Cardiac muscle cell (in vitro differentiated cells and primary cell): ENCODE measurements around the gene PTPRD. TPM values are rescaled to one million over a fixed set of nuclear protein-coding genes. Genes with fewer than 3 reads are reported as not detected.

Source experiments
- DNase-seq, 2 donors: peaks; one replicate each; pipeline versions ENCODE4 v3.0.0 to v3.0.0-alpha.2; 2010 to 2017; ENCODE audit warnings: low read depth in 1 of 2, low spot score in 1 of 2
- H3K27ac ChIP-seq: fragments of 200-600 bp; sonication (generic); 2 replicates; pipeline ENCODE4 v1.5.1; 2016
- H3K27me3 ChIP-seq: fragments of 200-600 bp; sonication (generic); 2 replicates; pipeline ENCODE4 v1.6.0; 2016; ENCODE audit warnings: control low read depth
- H3K36me3 ChIP-seq: fragments of 200-600 bp; sonication (generic); 2 replicates; pipeline ENCODE4 v1.5.1; 2016; ENCODE audit warnings: control low read depth
- H3K4me1 ChIP-seq: fragments of 200-600 bp; sonication (generic); 2 replicates; pipeline ENCODE4 v1.8.1; 2017; ENCODE audit warnings: low read depth, mild to moderate bottlenecking, mixed run types
- H3K4me3 ChIP-seq: fragments of 200-600 bp; sonication (generic); 2 replicates; pipeline ENCODE4 v1.5.1; 2016; ENCODE audit warnings: mild to moderate bottlenecking
- H3K9me3 ChIP-seq: fragments of 200-600 bp; sonication (generic); 2 replicates; pipeline ENCODE4 v1.5.1; 2017; ENCODE audit warnings: low read depth, mild to moderate bottlenecking, control low read depth
- CTCF ChIP-seq: IDR thresholded peaks from 2 replicates; pipeline ENCODE4 v1.5.1; 2012; ENCODE audit warnings: low read depth, mild to moderate bottlenecking, low read length
- polyA plus RNA-seq: library from polyadenylated mRNA; unstranded; fragments of >200 nt; fragmentation: Nextera tagmentation; extraction: Ambion mirVana; gene quantifications from 2 replicates; pipeline ENCODE4 v1.2.1, GENCODE V29; 2016
- total RNA-seq: library from RNA; depleted of rRNA; stranded (reverse); fragments of >200 nt; gene quantifications from 2 replicates; pipeline ENCODE4 v1.2.3, GENCODE V29; 2016

The PTPRD gene
- total and polyA plus RNA-seq, 2 experiments from 2014 or later, result 37.0 to 287 TPM

GRCh38 chr9:9621355-9621940 lies 991.4 kb downstream of the PTPRD start:
- DNase-seq, result no peak
- Histone ChIP-seq H3K9me3 (no peaks in the 10 kb centered on the region), H3K27ac (no peak overlapping the region), H3K4me3 (no peak overlapping the region), H3K27me3 (no peaks in the 10 kb centered on the region), H3K4me1 (no peaks in the 10 kb centered on the region), H3K36me3 (no peaks in the 10 kb centered on the region)
- TF ChIP-seq CTCF, result no peak

- no peaks in the 10 kb centered on the region for H3K36me3 ChIP-seq
- H3K27me3 ChIP-seq, result no peaks in the 10 kb centered on the region
- DNase-seq, result no peak
- H3K9me3 ChIP-seq, result no peaks in the 10 kb centered on the region
- TF ChIP-seq CTCF, result no peak
- H3K27ac ChIP-seq, result no peak overlapping the region
- H3K4me1 ChIP-seq, result no peaks in the 10 kb centered on the region
- no peak overlapping the region for H3K4me3 ChIP-seq
Observed at GRCh38 chr9:9620736-9621135, 992.1 kb downstream of the PTPRD start.

- Histone ChIP-seq H3K4me1 (no peaks in the 10 kb centered on the region), H3K36me3 (no peaks in the 10 kb centered on the region), H3K27me3 (no peaks in the 10 kb centered on the region), H3K4me3 (no peak overlapping the region), H3K9me3 (no peaks in the 10 kb centered on the region), H3K27ac (no peak overlapping the region)
- no peak for TF ChIP-seq CTCF
- no peak for DNase-seq
Observed at GRCh38 chr9:9615086-9615485, 997.7 kb downstream of the PTPRD start.

- TF ChIP-seq CTCF, result no peak
- Histone ChIP-seq H3K9me3 (no peaks in the 10 kb centered on the region), H3K36me3 (no peaks in the 10 kb centered on the region), H3K27me3 (no peaks in the 10 kb centered on the region), H3K4me1 (no peaks in the 10 kb centered on the region), H3K4me3 (no peak overlapping the region), H3K27ac (no peak overlapping the region)
- no peak for DNase-seq
Observed at GRCh38 chr9:9614607-9615006, 998.2 kb downstream of the PTPRD start.

DNA sequence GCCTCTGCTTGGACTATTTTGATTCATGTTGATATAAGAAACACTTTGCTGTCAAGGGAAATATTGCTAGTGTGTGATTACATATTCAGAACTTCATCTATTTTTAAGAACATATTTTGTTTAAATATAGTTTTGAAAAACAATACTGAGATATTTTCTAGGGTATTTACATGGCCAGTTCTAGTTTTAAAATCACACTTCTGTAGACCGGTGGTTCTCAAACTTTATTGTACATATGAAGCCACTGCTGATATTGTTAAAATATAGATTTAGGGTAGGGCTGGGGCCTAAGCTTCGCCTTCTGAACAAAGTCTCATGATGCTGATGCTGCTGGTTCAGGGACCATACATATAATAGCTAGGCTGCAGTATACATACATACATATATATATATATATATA lies 1000.0 kb downstream of the PTPRD start:
- H3K27ac ChIP-seq, result no peak overlapping the region
- no peaks in the 10 kb centered on the region for H3K9me3 ChIP-seq
- no peaks in the 10 kb centered on the region for H3K27me3 ChIP-seq
- no peaks in the 10 kb centered on the region for H3K36me3 ChIP-seq
- no peak for TF ChIP-seq CTCF
- no peak overlapping the region for H3K4me3 ChIP-seq
- no peaks in the 10 kb centered on the region for H3K4me1 ChIP-seq
- DNase-seq, result no peak

DNA sequence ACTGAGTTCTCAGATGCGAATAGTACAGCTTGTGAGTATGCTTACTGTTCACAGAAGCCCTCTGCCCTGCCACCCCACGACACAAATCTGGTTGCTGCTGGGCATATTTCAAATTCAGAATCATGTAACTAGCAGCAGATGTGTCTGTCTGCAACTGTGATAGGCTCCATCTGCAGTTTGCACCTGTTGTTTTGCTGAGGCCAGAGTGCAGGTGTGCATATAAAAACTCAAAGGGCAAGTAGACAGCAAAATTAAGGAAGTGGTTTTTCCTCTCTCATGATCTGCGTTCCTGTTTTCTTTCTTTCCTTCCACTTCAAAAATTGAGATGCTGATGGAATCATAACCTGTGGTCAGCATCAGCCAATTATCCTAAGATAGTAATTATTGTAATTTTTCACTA lies 1000.5 kb downstream of the PTPRD start:
- no peak for TF ChIP-seq CTCF
- Histone ChIP-seq H3K27me3 (no peaks in the 10 kb centered on the region), H3K4me1 (no peaks in the 10 kb centered on the region), H3K36me3 (no peaks in the 10 kb centered on the region), H3K4me3 (no peak overlapping the region), H3K9me3 (no peaks in the 10 kb centered on the region), H3K27ac (no peak overlapping the region)
- no peak for DNase-seq
